ENCODE results near the gene THAP8. TPM values are rescaled to one million over a fixed set of nuclear protein-coding genes. Genes with fewer than 3 reads are reported as not detected.

THAP8 gene
- total RNA-seq, 4 donors from 2014 or later = 5.7 to 20.4 (median 10.9) TPM

GRCh38 chr19:36051236-36051635 is 2.8 kb downstream of the THAP8 start:
- Histone ChIP-seq H3K4me1 (peaks cover 13% of the 10 kb centered on the region), H3K36me3 (no peaks in the 10 kb centered on the region), H3K27ac (no peak overlapping the region), H3K27me3 (no peaks in the 10 kb centered on the region), H3K4me3 (no peak overlapping the region), H3K9me3 (no peaks in the 10 kb centered on the region)
- 63% methylated on average over 3 of the region's 3 CpGs for WGBS
- DNase-seq (ENCODE audit: low spot score in 2 of 2) = no peak
- TF ChIP-seq EP300 (IDR thresholded peaks at IDR 0.05) (no peak), POLR2A (IDR thresholded peaks at IDR 0.05) (no peak), POLR2AphosphoS5 (IDR thresholded peaks at IDR 0.05) (no peak)
- TF ChIP-seq, protein P1, sequence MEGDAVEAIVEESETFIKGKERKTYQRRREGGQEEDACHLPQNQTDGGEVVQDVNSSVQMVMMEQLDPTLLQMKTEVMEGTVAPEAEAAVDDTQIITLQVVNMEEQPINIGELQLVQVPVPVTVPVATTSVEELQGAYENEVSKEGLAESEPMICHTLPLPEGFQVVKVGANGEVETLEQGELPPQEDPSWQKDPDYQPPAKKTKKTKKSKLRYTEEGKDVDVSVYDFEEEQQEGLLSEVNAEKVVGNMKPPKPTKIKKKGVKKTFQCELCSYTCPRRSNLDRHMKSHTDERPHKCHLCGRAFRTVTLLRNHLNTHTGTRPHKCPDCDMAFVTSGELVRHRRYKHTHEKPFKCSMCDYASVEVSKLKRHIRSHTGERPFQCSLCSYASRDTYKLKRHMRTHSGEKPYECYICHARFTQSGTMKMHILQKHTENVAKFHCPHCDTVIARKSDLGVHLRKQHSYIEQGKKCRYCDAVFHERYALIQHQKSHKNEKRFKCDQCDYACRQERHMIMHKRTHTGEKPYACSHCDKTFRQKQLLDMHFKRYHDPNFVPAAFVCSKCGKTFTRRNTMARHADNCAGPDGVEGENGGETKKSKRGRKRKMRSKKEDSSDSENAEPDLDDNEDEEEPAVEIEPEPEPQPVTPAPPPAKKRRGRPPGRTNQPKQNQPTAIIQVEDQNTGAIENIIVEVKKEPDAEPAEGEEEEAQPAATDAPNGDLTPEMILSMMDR (IDR thresholded peaks at IDR 0.05) = no peak

DNA sequence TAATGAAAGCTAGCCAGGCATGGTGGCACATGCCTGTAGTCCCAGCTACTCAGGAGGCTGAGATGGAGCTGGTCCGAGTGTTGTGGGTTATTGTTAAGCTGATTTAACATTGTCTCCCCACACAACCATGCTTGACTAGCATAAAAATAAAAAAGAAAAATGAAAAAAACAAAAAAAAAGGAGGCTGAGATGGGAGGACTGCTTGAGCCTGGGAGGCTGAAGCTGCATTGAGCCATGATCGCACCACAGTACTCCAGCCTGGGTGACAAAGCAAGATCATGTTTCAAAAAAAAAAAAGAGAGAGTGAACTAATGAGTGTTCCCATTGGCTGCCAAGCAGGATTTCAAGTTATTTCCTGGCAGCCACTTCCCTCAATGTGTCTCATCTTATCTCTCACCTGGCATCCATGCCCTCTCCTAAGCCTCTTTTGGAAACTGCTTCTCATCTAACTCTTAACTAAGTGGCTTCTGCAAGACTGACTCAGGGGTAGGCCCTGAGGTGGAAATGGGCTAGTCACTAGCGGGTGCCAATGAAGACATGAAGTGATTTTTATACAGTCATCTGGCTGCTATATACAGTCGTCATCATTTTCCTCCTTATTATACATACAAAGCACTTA is 4.9 kb downstream of the THAP8 start:
- Histone ChIP-seq H3K9me3 (no peaks in the 10 kb centered on the region), H3K4me1 (no peaks in the 10 kb centered on the region), H3K27ac (no peak overlapping the region), H3K36me3 (no peaks in the 10 kb centered on the region), H3K27me3 (no peaks in the 10 kb centered on the region), H3K4me3 (no peak overlapping the region)
- 73% methylated on average over 4 of the region's 4 CpGs for WGBS
- no peak for DNase-seq (ENCODE audit: low spot score in 2 of 2)
- no peak for TF ChIP-seq POLR2A (IDR thresholded peaks at IDR 0.05)
- TF ChIP-seq EP300 (IDR thresholded peaks at IDR 0.05) = no peak
- TF ChIP-seq, protein P1 (IDR thresholded peaks at IDR 0.05) = no peak
- TF ChIP-seq POLR2AphosphoS5 (IDR thresholded peaks at IDR 0.05) = no peak

- H3K27ac ChIP-seq = no peak overlapping the region
- H3K27me3 ChIP-seq = no peaks in the 10 kb centered on the region
- no peak for DNase-seq (ENCODE audit: low spot score in 2 of 2)
- no peaks in the 10 kb centered on the region for H3K4me1 ChIP-seq
- no peaks in the 10 kb centered on the region for H3K9me3 ChIP-seq
- no peaks in the 10 kb centered on the region for H3K36me3 ChIP-seq
- no peak for TF ChIP-seq EP300 (IDR thresholded peaks at IDR 0.05)
- TF ChIP-seq, protein P1 (IDR thresholded peaks at IDR 0.05) = no peak
- no peak for TF ChIP-seq POLR2A (IDR thresholded peaks at IDR 0.05)
- TF ChIP-seq POLR2AphosphoS5 (IDR thresholded peaks at IDR 0.05) = no peak
- no peak overlapping the region for H3K4me3 ChIP-seq
Measured at GRCh38 chr19:36047835-36048234, 6.2 kb downstream of the THAP8 start.

DNA sequence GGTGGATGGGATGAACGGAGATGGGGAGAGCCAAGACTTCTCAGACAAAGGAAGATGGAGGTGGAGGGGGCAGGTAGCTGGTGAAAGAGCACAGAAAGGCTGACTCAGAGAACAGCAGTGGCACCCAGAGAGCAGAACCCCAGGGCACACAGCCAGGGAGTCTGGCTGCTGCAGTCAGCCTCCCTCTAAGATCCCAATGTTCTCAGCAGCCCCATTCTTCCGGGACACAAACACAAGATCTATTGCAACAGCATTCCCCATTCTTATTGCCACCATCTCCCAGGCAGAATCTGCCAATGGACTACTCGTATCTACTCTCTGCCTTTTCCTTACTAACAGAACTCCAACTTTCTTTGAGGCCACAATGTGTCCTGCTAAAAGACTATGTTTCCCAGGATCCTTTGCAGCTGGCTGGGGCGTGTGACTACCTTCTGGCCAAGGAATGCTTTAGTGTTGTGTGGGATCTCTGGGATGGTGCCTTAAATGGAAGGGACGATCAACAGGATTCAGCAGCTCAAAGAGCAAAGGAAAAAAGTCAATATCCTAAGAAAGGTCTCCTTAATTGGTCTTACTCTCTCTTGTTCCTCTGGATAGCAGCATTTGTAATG is 7.5 kb downstream of the THAP8 start:
- no peak for DNase-seq (ENCODE audit: low spot score in 2 of 2)
- no peaks in the 10 kb centered on the region for H3K9me3 ChIP-seq
- H3K4me3 ChIP-seq = no peak overlapping the region
- no peak overlapping the region for H3K27ac ChIP-seq
- TF ChIP-seq, protein P1 (IDR thresholded peaks at IDR 0.05) = no peak
- no peak for TF ChIP-seq POLR2A (IDR thresholded peaks at IDR 0.05)
- no peak for TF ChIP-seq POLR2AphosphoS5 (IDR thresholded peaks at IDR 0.05)
- no peak for TF ChIP-seq EP300 (IDR thresholded peaks at IDR 0.05)
- no peaks in the 10 kb centered on the region for H3K4me1 ChIP-seq
- WGBS = 80% methylated on average over 5 of the region's 5 CpGs
- no peaks in the 10 kb centered on the region for H3K36me3 ChIP-seq
- H3K27me3 ChIP-seq = no peaks in the 10 kb centered on the region

DNA sequence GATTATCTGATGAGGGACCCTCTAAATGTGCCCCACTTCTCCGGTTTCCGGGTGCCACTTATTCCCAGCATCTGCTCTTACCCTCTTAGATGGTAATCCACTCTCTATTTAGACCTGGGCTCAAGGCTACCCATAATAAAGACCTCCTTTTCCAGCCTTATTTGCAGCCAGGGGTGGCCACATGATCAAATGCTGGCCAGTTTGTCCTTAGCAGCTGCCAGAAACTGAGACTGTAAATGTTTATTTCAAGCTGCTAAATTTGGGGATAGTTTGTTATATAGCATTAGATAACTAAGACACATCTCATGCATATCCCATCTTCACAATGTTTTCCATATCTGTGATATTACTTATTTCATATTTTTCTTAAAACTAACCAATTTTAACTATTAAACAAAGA is 10.1 kb downstream of the THAP8 start:
- DNase-seq (ENCODE audit: low spot score in 2 of 2) = no peak
- H3K27me3 ChIP-seq = no peaks in the 10 kb centered on the region
- 98% methylated on average over 2 of the region's 2 CpGs for WGBS
- H3K9me3 ChIP-seq = no peaks in the 10 kb centered on the region
- H3K27ac ChIP-seq = no peak overlapping the region
- TF ChIP-seq POLR2A (IDR thresholded peaks at IDR 0.05) = no peak
- TF ChIP-seq, protein P1 (IDR thresholded peaks at IDR 0.05) = no peak
- no peak for TF ChIP-seq EP300 (IDR thresholded peaks at IDR 0.05)
- no peak for TF ChIP-seq POLR2AphosphoS5 (IDR thresholded peaks at IDR 0.05)
- no peak overlapping the region for H3K4me3 ChIP-seq
- peaks cover 4% of the 10 kb centered on the region for H3K36me3 ChIP-seq
- H3K4me1 ChIP-seq = no peaks in the 10 kb centered on the region

Data from suprapubic skin (tissue), 4 donors.